HPDE6-E6E7 (cell line): ENCODE data around the gene MAD1L1.
"Not testable (repeated sequence)": the region's sequence is repeated elsewhere in the genome, so short reads cannot be mapped to it uniquely, and the experiment has no call there.

ENCODE experiments used
- DNase-seq: peaks from one replicate; pipeline ENCODE4 v3.0.0; 2011; ENCODE audit warnings: missing footprints; ENCODE audit errors: extremely low spot score

The MAD1L1 gene

GRCh38 chr7:2175091-2175490, 57.7 kb downstream of the MAD1L1 start:
- DNase-seq = no peak

GRCh38 chr7:2173189-2173827, 59.4 kb downstream of the MAD1L1 start:
- DNase-seq = no peak

- DNase-seq = peak; percentile 26
These were observed 60.2 kb downstream of the MAD1L1 start for GRCh38 chr7:2172311-2173188.

- no peak for DNase-seq
These were observed 60.9 kb downstream of the MAD1L1 start for GRCh38 chr7:2171855-2172254.

GRCh38 chr7:2170576-2171521, 61.9 kb downstream of the MAD1L1 start:
- no peak for DNase-seq

- peak; percentile 81 for DNase-seq
These were observed 62.7 kb downstream of the MAD1L1 start for GRCh38 chr7:2169923-2170575.

- no peak for DNase-seq
These were observed 64.0 kb downstream of the MAD1L1 start for GRCh38 chr7:2168615-2169311.

GRCh38 chr7:2166625-2167280, 66.0 kb downstream of the MAD1L1 start:
- DNase-seq = no peak

GRCh38 chr7:2165610-2166594, 66.8 kb downstream of the MAD1L1 start:
- no peak for DNase-seq

- no peak for DNase-seq
These were observed 67.5 kb downstream of the MAD1L1 start for GRCh38 chr7:2165239-2165609.

GRCh38 chr7:2164646-2165045, 68.1 kb downstream of the MAD1L1 start:
- no peak for DNase-seq

- DNase-seq = no peak
These were observed 68.9 kb downstream of the MAD1L1 start for GRCh38 chr7:2163600-2164555.

- no peak for DNase-seq
These were observed 69.8 kb downstream of the MAD1L1 start for GRCh38 chr7:2162959-2163358.

- DNase-seq = not testable (repeated sequence)
These were observed 70.5 kb downstream of the MAD1L1 start for GRCh38 chr7:2162004-2162902.

GRCh38 chr7:2159176-2159520, 73.6 kb downstream of the MAD1L1 start:
- DNase-seq = no peak

- DNase-seq = no peak
These were observed 74.2 kb downstream of the MAD1L1 start for GRCh38 chr7:2158331-2159175.
